GM12872 (cell line): ENCODE data around the gene PXYLP1.

ENCODE experiments used
- CTCF ChIP-seq: IDR thresholded peaks from 3 replicates; pipeline ENCODE4 v1.5.1; 2011; ENCODE audit warnings: low read depth, mild to moderate bottlenecking, low read length, moderate library complexity; ENCODE audit not compliant: insufficient read depth

The PXYLP1 gene

GRCh38 chr3:141201122-141201521 lies 30.5 kb upstream of the PXYLP1 start:
- no peak for TF ChIP-seq CTCF

- no peak for TF ChIP-seq CTCF
Observed at GRCh38 chr3:141202682-141203081, 28.9 kb upstream of the PXYLP1 start.

- no peak for TF ChIP-seq CTCF
Observed at GRCh38 chr3:141203866-141204265, 27.8 kb upstream of the PXYLP1 start.

- no peak for TF ChIP-seq CTCF
Observed at GRCh38 chr3:141204343-141204742, 27.3 kb upstream of the PXYLP1 start.

GRCh38 chr3:141212101-141212500 lies 19.5 kb upstream of the PXYLP1 start:
- no peak for TF ChIP-seq CTCF

GRCh38 chr3:141212555-141212954 lies 19.1 kb upstream of the PXYLP1 start:
- TF ChIP-seq CTCF: no peak

- no peak for TF ChIP-seq CTCF
Observed at GRCh38 chr3:141216975-141217374, 14.7 kb upstream of the PXYLP1 start.

- no peak for TF ChIP-seq CTCF
Observed at GRCh38 chr3:141217389-141217788, 14.2 kb upstream of the PXYLP1 start.
